SH-SY5Y (cell line): Measurements from ENCODE around the gene SNAPC2.

ENCODE experiments used
- GATA2 ChIP-seq: IDR thresholded peaks from 2 replicates; pipeline ENCODE4 v1.6.1; 2011; ENCODE audit warnings: mild to moderate bottlenecking, low read depth, low read length
- GATA3 ChIP-seq: IDR thresholded peaks from 2 replicates; pipeline ENCODE4 v1.6.1; 2011; ENCODE audit warnings: low read depth, mild to moderate bottlenecking, low read length, moderate library complexity

Gene SNAPC2

DNA sequence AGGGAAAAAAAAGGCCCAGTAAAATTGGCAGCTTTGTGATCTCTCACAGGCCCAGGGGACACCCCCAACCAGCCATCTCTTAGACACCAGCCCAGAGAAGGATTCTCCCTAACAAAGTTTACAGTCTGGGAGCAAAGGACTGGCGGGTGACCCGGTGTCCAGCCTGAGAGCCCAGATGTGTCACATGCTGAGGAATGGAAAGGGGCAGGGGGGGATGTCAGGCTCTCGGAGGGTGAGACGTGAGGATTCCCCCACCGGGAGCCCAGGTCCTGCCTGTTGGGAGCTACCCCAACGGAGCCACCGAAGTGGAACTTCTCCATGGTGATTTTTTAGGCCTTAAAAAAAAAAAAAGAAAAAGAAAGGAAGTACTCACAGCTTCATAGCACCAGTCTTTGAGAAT lies 10.6 kb downstream of the SNAPC2 start:
- TF ChIP-seq GATA2 (no peak), GATA3 (no peak)

- TF ChIP-seq GATA2 (no peak), GATA3 (no peak)
Measured at GRCh38 chr19:7931221-7932061, 11.3 kb downstream of the SNAPC2 start.

DNA sequence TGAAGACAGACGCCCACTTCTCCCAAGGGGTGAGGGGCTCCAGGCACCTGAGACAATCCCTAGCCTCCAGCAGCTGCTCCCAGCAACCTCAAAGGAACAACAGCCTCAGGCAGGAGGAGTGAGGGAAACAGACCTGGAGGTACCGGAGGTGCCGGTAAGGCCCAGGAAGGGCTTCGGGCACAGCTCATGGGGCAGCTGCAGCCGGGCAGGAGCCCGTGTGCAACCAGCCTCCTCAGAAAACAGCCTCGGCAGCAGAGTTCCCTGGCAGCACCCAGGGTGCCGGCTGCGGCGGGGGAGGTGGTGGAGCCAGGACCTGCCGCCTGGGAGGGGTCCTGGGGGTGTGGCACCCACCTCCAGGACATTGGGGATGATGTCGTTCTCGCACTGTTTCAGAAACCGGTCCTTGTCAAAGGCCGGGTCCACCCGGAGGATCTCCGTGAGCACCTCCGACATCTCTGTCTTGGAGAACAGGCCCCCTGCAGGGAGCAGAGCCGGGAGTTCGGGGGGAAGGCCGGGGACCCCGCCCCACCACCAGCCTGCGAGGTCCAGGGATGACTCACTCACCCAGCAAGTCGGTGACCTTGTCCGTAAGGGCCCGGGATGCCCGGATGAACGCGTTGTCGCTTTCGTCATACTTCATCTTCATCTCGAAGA lies 12.3 kb downstream of the SNAPC2 start:
- TF ChIP-seq GATA2: no peak
- no peak for TF ChIP-seq GATA3

GRCh38 chr19:7932930-7933300 lies 12.8 kb downstream of the SNAPC2 start:
- TF ChIP-seq GATA2 (no peak), GATA3 (no peak)

- TF ChIP-seq GATA3 (no peak), GATA2 (no peak)
Measured at GRCh38 chr19:7933411-7933810, 13.3 kb downstream of the SNAPC2 start.

- TF ChIP-seq GATA3 (no peak), GATA2 (no peak)
Measured at GRCh38 chr19:7933828-7934725, 13.9 kb downstream of the SNAPC2 start.

GRCh38 chr19:7934766-7935165 lies 14.6 kb downstream of the SNAPC2 start:
- TF ChIP-seq GATA3 (no peak), GATA2 (no peak)

- no peak for TF ChIP-seq GATA2
- no peak for TF ChIP-seq GATA3
Measured at GRCh38 chr19:7940841-7941240, 20.7 kb downstream of the SNAPC2 start.

- TF ChIP-seq GATA2 (no peak), GATA3 (no peak)
Measured at GRCh38 chr19:7941895-7942596, 21.9 kb downstream of the SNAPC2 start.

DNA sequence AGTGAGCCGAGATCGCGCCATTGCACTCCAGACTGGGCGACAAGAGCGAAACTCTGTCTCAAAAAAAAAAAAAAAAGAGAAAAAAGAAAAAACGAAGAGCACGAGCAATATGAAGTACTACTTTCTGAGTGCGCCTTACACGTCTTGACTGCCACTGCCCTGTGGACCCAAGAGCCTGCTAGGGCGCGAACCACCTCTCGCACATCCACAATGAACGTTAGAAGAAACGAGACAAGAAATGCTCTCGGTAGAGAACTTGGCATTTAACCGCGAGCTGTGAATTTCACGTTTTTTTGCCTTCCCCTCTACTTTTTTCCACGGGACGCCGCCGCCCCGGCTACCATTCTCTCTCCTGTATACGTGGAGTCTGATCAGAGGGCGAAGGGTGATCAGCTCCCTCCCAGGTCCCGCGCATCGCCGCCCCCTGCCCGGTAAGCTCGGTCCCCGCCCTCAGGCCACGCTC lies 22.9 kb downstream of the SNAPC2 start:
- no peak for TF ChIP-seq GATA2
- TF ChIP-seq GATA3: no peak

DNA sequence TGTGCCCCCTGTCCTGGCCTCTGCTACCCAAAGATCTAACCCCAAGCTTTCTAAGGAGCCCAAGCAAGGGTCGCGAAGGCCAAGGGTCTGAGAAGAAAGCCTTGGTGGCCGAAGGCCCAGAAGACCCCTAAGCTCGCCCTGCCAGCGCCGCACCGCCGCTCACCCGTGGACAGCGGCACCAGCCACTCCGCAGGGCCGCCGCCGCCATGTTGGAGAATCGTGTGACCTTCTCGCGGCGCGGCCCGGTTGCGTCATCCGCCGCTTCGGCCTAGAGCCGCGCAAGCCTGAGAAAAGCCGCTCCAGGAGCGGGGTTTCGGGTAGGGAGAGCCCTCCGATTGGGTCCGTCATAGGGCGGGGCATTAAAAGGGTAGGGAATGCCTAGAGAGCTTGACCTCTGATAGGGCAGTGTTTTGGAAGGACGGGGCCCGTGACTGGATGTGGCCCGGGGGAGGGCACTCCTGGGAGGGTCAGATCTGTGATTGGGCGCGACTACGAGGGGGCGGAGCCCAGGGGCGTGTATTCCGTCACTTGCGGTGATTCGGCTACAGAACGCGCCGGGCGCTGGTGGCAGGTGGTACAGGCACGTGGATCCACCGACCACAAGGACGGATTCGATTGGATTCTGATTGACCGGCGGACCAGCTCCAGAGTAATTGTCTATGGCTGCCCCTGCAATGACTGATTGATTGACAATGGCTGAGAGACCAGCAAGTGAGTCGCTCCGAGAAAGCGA lies 23.5 kb downstream of the SNAPC2 start, which contains the start of gene TIMM44:
Gene TIMM44 (minus strand): TSS at position 223 of the 733 bp plus-strand sequence. CDS start 15 bp downstream, at position 208.
- TF ChIP-seq GATA2: no peak
- TF ChIP-seq GATA3: no peak

DNA sequence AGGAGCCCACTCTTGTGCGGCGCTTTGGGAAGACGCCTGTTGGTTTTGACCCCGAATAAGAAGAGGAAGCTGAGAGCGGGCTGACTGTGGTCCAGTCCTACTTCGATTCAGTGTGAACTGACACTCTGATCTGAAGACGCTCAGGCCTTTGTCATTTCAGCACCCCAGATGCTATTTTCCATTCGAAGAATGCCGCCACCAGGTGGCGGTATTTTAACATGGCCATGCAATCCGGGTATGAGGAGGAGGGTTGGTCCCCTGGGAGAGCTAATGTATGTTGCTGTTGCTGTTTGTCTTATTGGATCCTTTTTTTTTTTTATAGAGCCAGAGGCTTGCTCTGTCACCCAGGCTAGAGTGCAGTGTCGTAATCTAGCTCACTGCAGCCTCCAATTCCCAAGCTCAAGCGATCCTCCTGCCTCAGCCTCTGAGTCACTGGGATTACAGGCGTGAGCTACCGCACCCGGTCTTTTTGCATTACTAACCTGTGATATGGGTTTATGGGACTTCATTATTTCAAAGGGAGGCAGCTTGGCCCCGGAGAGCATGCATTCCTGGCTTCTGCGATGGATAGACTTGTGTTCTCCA lies 24.1 kb downstream of the SNAPC2 start:
- TF ChIP-seq GATA3: no peak
- no peak for TF ChIP-seq GATA2
